SK-N-MC (cell line): Measurements from ENCODE around the gene PEX10.

Experiments used
- DNase-seq: peaks from one replicate; pipeline ENCODE4 v3.0.0-alpha.2; 2011; ENCODE audit warnings: low read depth, low spot score
- H3K27ac ChIP-seq: fragments of 200-600 bp; sonication (generic); 2 replicates; pipeline ENCODE4 v1.5.1; 2016; ENCODE audit warnings: mixed run types
- H3K36me3 ChIP-seq: fragments of 200-600 bp; sonication (generic); 2 replicates; pipeline ENCODE4 v1.6.1; 2017; ENCODE audit warnings: antibody characterized with exemption, low read length, mixed read lengths; ENCODE audit not compliant: insufficient read depth
- H3K4me3 ChIP-seq: fragments of 200-600 bp; sonication (generic); 2 replicates; pipeline ENCODE4 v1.5.1; 2016
- H3K9ac ChIP-seq: fragments of 200-600 bp; sonication (generic); 2 replicates; pipeline ENCODE4 v1.8.0; 2017; ENCODE audit warnings: mixed run types, mixed read lengths; ENCODE audit not compliant: insufficient read length
- H3K9me3 ChIP-seq: fragments of 200-600 bp; sonication (generic); 2 replicates; pipeline ENCODE4 v1.6.1; 2017; ENCODE audit warnings: low read depth, mild to moderate bottlenecking, antibody characterized with exemption, low read length, moderate library complexity, mixed read lengths
- EZH2 ChIP-seq: fragments of 200-600 bp; sonication (generic); IDR thresholded peaks from one replicate; pipeline ENCODE4 v1.6.1; 2017; ENCODE audit warnings: antibody characterized with exemption
- FOXP2 ChIP-seq: optimal IDR thresholded peaks from 2 replicates; pipeline ENCODE3; 2011; ENCODE audit warnings: mild to moderate bottlenecking, moderate library complexity; ENCODE audit not compliant: insufficient read depth; ENCODE audit errors: extremely low read length, control extremely low read depth
- POLR2AphosphoS5 ChIP-seq: IDR thresholded peaks from 2 replicates; pipeline ENCODE4 v1.6.1; 2012; ENCODE audit warnings: mild to moderate bottlenecking, low read depth, low read length, borderline replicate concordance

Gene PEX10

GRCh38 chr1:2394761-2395160, 17.6 kb downstream of the PEX10 start:
- no peak for DNase-seq
- peaks cover 30% of the 10 kb centered on the region for H3K36me3 ChIP-seq
- H3K4me3 ChIP-seq, result no peak overlapping the region
- no peak overlapping the region for H3K9ac ChIP-seq
- TF ChIP-seq POLR2AphosphoS5 (no peak; the same call in 1 of the 2 replicates), FOXP2 (no peak), EZH2 (no peak)
- H3K27ac ChIP-seq, result no peak overlapping the region
- no peaks in the 10 kb centered on the region for H3K9me3 ChIP-seq

GRCh38 chr1:2394220-2394619, 18.1 kb downstream of the PEX10 start:
- Histone ChIP-seq H3K27ac (no peak overlapping the region), H3K9ac (no peak overlapping the region), H3K9me3 (no peaks in the 10 kb centered on the region), H3K36me3 (peaks cover 24% of the 10 kb centered on the region), H3K4me3 (no peak overlapping the region)
- TF ChIP-seq POLR2AphosphoS5 (no peak), EZH2 (no peak), FOXP2 (no peak)
- DNase-seq, result no peak

DNA sequence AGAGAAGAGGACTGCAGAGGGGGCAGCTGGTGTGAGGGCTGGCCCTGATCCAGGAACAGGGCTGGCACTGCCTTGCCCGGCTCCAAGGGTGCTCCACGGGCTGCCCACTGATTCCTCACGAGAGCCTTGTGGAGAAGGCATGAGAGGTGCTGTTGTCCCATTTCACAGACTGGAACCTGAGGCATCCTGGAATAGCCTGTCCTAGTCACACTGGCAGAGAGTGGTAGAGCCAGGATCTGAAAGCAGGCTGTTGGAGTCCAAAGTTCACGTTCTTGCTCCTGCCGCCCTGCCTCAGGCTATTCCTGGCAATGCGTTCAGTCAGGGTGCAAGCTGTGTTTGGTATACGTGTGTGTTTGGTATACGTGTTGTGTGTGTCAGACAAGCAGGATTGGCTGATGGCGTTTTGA, 18.9 kb downstream of the PEX10 start:
- Histone ChIP-seq H3K4me3 (0 out of 2 replicates have a peak overlapping the region, but pooled peaks have one; percentile 90), H3K9ac (peak overlapping the region; percentile 95), H3K9me3 (no peaks in the 10 kb centered on the region), H3K36me3 (peaks cover 17% of the 10 kb centered on the region), H3K27ac (no peak overlapping the region)
- DNase-seq, result no peak
- TF ChIP-seq FOXP2 (no peak), EZH2 (no peak), POLR2AphosphoS5 (no peak)

GRCh38 chr1:2392686-2393085, 19.7 kb downstream of the PEX10 start:
- Histone ChIP-seq H3K36me3 (peaks cover 13% of the 10 kb centered on the region), H3K9ac (peak overlapping the region; percentile 95), H3K9me3 (no peaks in the 10 kb centered on the region), H3K27ac (no peak overlapping the region), H3K4me3 (peak overlapping the region; percentile 90)
- TF ChIP-seq POLR2AphosphoS5 (no peak), FOXP2 (no peak), EZH2 (no peak)
- no peak for DNase-seq

- peak overlapping the region; percentile 42; the same call in 1 of the 2 replicates for H3K27ac ChIP-seq
- DNase-seq, result no peak
- peaks cover 11% of the 10 kb centered on the region for H3K36me3 ChIP-seq
- no peaks in the 10 kb centered on the region for H3K9me3 ChIP-seq
- H3K4me3 ChIP-seq, result peak overlapping the region; percentile 90
- peak overlapping the region; percentile 95 for H3K9ac ChIP-seq
- no peak for TF ChIP-seq FOXP2
- TF ChIP-seq POLR2AphosphoS5, result no peak
- no peak for TF ChIP-seq EZH2
Measured at GRCh38 chr1:2391931-2392509, 20.3 kb downstream of the PEX10 start.

- peak; percentile 84 for TF ChIP-seq POLR2AphosphoS5
- no peak for TF ChIP-seq FOXP2
- H3K9me3 ChIP-seq, result no peaks in the 10 kb centered on the region
- H3K27ac ChIP-seq, result peak within 1 kb of the TSS; percentile 48
- H3K36me3 ChIP-seq, result peaks cover 5% of the 10 kb centered on the region; the same call in 1 of the 2 replicates
- DNase-seq, result peak; percentile 86
- H3K4me3 ChIP-seq, result peak within 1 kb of the TSS; percentile 90
- H3K9ac ChIP-seq, result peak within 1 kb of the TSS; percentile 95
Measured at GRCh38 chr1:2391041-2391930, 21.1 kb downstream of the PEX10 start, which contains the start of the genes MORN1 and RER1. Gene MORN1 (minus strand): TSS chr1:2391554. CDS start chr1:2391533, 21 bp downstream. Gene RER1 (plus strand): TSS chr1:2391841. CDS start chr1:2395791, 3,950 bp downstream.

DNA sequence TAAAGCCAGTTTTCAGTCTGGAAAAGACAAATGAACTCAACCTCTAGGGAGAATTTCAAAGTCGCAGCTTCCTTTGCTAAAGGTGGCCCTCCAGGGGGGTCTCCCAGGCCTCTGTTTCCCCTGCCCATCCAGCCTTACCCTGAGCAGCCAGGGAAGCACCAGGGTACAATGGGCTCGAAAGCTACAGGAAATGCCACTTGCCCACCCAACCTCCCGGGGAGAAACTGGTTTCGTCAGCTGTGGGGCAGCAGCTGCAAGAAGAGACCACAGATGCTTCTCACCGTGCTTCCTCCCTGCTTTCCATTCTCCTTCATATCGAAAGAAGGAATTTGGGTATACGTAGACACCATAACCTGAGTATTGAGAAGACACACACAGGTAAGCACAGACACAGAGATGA, 22.7 kb downstream of the PEX10 start:
- H3K27ac ChIP-seq, result 0 out of 2 replicates have a peak overlapping the region, but pooled peaks have one; percentile 6
- H3K36me3 ChIP-seq, result no peaks in the 10 kb centered on the region; the same call in 1 of the 2 replicates
- no peak overlapping the region for H3K4me3 ChIP-seq

More for the DNA sequence above, 22.7 kb downstream of the PEX10 start:
- Histone ChIP-seq H3K9me3 (no peaks in the 10 kb centered on the region), H3K9ac (no peak overlapping the region)
- DNase-seq, result no peak
- no peak for TF ChIP-seq EZH2
- TF ChIP-seq POLR2AphosphoS5, result no peak
- no peak for TF ChIP-seq FOXP2
